Measurements from ENCODE around the gene GRM6. TPM values are rescaled to one million over a fixed set of nuclear protein-coding genes. Genes with fewer than 3 reads are reported as not detected.

The GRM6 gene
- total and polyA plus RNA-seq, 9 of the 15 experiments (the other 6 are each of a cell fraction or from before 2014, with no cell fraction given) = not detected

- CTCF ChIA-PET (ENCODE audit: low intra/inter-chr PET ratio) = no interaction called here
- Histone ChIP-seq H3K79me2 (ENCODE audit: control insufficient read depth, insufficient read depth, low read length) (no peaks in the 10 kb centered on the region), H4K20me1 (replicated peaks; ENCODE audit: control insufficient read depth, insufficient read depth, low read length) (no peaks in the 10 kb centered on the region), H3K4me2 (ENCODE audit: insufficient read depth, low read length) (no peak overlapping the region), H3K4me3 (no peak overlapping the region), H3K36me3 (ENCODE audit: control insufficient read depth, insufficient read depth, low read length) (no peaks in the 10 kb centered on the region), H3K9ac (ENCODE audit: insufficient read depth in 1 of 2, low read depth in 2 of 2, low read length in 2 of 2) (no peak overlapping the region), H3K9me3 (replicated peaks; ENCODE audit: control insufficient read depth, insufficient read depth, low read depth, low read length) (no peaks in the 10 kb centered on the region), H3K27me3 (ENCODE audit: control insufficient read depth in 2 of 2, insufficient read depth in 2 of 2, low read length in 2 of 2) (peaks cover 0 to 57% of the 10 kb centered on the region in 2 experiments; a peak in 2 of 5 replicates), H2AFZ (ENCODE audit: low read depth, low read length) (no peak overlapping the region), H3K27ac (ENCODE audit: extremely low read depth, low read depth, low read length) (no peak overlapping the region), H3K4me1 (replicated peaks in 1 of 2; ENCODE audit: control insufficient read depth in 2 of 2, insufficient read depth in 2 of 2, low read length in 2 of 2) (no peaks in the 10 kb centered on the region; a peak in 1 of 5 replicates), H3K9me1 (ENCODE audit: control insufficient read depth, insufficient read depth, low read length) (no peaks in the 10 kb centered on the region)
- FAIRE-seq = no peak
- POLR2A ChIA-PET = no interaction called here
- TF ChIP-seq MAFF (IDR thresholded peaks at IDR 0.05; ENCODE audit: low read length) (no peak), ZNF184 (CRISPR knock-in tag; IDR thresholded peaks at IDR 0.05) (no peak), ZNF436 (CRISPR knock-in tag; IDR thresholded peaks at IDR 0.05) (no peak), CHD4 (IDR thresholded peaks at IDR 0.05; ENCODE audit: insufficient read depth, insufficient replicate concordance, low read depth, low read length, poor library complexity, severe bottlenecking) (no peak), C11orf30 (IDR thresholded peaks at IDR 0.05; ENCODE audit: low read depth) (no peak), U2AF2 (optimal IDR thresholded peaks at IDR 0.05; ENCODE audit: low read depth, low read length) (no peak), SMAD1 (IDR thresholded peaks at IDR 0.05; ENCODE audit: low read depth, low read length, partially characterized antibody) (no peak), ARID1B (IDR thresholded peaks at IDR 0.05) (no peak), PCBP2 (IDR thresholded peaks at IDR 0.05; ENCODE audit: low read depth, low read length, poor library complexity, severe bottlenecking) (no peak)
- TF ChIP-seq, protein P1, sequence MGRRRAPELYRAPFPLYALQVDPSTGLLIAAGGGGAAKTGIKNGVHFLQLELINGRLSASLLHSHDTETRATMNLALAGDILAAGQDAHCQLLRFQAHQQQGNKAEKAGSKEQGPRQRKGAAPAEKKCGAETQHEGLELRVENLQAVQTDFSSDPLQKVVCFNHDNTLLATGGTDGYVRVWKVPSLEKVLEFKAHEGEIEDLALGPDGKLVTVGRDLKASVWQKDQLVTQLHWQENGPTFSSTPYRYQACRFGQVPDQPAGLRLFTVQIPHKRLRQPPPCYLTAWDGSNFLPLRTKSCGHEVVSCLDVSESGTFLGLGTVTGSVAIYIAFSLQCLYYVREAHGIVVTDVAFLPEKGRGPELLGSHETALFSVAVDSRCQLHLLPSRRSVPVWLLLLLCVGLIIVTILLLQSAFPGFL (CRISPR knock-in tag; IDR thresholded peaks at IDR 0.05) = no peak
- TF ChIP-seq, protein P2, sequence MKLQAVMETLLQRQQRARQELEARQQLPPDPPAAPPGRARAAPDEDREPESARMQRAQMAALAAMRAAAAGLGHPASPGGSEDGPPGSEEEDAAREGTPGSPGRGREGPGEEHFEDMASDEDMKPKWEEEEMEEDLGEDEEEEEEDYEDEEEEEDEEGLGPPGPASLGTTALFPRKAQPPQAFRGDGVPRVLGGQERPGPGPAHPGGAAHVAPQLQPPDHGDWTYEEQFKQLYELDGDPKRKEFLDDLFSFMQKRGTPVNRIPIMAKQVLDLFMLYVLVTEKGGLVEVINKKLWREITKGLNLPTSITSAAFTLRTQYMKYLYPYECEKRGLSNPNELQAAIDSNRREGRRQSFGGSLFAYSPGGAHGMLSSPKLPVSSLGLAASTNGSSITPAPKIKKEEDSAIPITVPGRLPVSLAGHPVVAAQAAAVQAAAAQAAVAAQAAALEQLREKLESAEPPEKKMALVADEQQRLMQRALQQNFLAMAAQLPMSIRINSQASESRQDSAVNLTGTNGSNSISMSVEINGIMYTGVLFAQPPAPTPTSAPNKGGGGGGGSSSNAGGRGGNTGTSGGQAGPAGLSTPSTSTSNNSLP (IDR thresholded peaks at IDR 0.05; ENCODE audit: borderline replicate concordance, low read depth, low read length) = no peak
- TF ChIP-seq, protein P3, sequence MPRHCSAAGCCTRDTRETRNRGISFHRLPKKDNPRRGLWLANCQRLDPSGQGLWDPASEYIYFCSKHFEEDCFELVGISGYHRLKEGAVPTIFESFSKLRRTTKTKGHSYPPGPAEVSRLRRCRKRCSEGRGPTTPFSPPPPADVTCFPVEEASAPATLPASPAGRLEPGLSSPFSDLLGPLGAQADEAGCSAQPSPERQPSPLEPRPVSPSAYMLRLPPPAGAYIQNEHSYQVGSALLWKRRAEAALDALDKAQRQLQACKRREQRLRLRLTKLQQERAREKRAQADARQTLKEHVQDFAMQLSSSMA (CRISPR knock-in tag; IDR thresholded peaks at IDR 0.05) = no peak
- TF ChIP-seq, protein P4, sequence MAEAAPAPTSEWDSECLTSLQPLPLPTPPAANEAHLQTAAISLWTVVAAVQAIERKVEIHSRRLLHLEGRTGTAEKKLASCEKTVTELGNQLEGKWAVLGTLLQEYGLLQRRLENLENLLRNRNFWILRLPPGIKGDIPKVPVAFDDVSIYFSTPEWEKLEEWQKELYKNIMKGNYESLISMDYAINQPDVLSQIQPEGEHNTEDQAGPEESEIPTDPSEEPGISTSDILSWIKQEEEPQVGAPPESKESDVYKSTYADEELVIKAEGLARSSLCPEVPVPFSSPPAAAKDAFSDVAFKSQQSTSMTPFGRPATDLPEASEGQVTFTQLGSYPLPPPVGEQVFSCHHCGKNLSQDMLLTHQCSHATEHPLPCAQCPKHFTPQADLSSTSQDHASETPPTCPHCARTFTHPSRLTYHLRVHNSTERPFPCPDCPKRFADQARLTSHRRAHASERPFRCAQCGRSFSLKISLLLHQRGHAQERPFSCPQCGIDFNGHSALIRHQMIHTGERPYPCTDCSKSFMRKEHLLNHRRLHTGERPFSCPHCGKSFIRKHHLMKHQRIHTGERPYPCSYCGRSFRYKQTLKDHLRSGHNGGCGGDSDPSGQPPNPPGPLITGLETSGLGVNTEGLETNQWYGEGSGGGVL (CRISPR knock-in tag; IDR thresholded peaks at IDR 0.05) = no peak
- TF ChIP-seq, protein P5, sequence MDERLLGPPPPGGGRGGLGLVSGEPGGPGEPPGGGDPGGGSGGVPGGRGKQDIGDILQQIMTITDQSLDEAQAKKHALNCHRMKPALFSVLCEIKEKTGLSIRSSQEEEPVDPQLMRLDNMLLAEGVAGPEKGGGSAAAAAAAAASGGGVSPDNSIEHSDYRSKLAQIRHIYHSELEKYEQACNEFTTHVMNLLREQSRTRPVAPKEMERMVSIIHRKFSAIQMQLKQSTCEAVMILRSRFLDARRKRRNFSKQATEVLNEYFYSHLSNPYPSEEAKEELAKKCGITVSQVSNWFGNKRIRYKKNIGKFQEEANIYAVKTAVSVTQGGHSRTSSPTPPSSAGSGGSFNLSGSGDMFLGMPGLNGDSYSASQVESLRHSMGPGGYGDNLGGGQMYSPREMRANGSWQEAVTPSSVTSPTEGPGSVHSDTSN (CRISPR knock-in tag; IDR thresholded peaks at IDR 0.05; ENCODE audit: low read depth) = no peak
- TF ChIP-seq, protein P5 (tag; conservative IDR thresholded peaks at IDR 0.05; ENCODE audit: low read depth) = no peak
- no peak for DNase-seq (ENCODE audit: extremely low read depth in 1 of 4, low spot score in 3 of 4)
- no peak for ATAC-seq
- BruUV-seq (replicated peaks) = no TSS peak
- 0% methylated on average over 6 of the region's 6 CpGs for WGBS (ENCODE audit: insufficient coverage, low coverage, missing lambda C conversion rate)
- intact Hi-C loops (cut with micrococcal nuclease) = no loop called here
- in situ Hi-C loops (cut with MboI) = no loop called here
Observed at GRCh38 chr5:178995341-178995690, 196 bp upstream of the GRM6 start.

All from K562 (cell line).